ENCODE data around the gene RBM23. TPM values are rescaled to one million over a fixed set of nuclear protein-coding genes. Genes with fewer than 3 reads are reported as not detected.
"Not testable (repeated sequence)": the region's sequence is repeated elsewhere in the genome, so short reads cannot be mapped to it uniquely, and the experiment has no call there.

The RBM23 gene
- 84.6 TPM for total RNA-seq

DNA sequence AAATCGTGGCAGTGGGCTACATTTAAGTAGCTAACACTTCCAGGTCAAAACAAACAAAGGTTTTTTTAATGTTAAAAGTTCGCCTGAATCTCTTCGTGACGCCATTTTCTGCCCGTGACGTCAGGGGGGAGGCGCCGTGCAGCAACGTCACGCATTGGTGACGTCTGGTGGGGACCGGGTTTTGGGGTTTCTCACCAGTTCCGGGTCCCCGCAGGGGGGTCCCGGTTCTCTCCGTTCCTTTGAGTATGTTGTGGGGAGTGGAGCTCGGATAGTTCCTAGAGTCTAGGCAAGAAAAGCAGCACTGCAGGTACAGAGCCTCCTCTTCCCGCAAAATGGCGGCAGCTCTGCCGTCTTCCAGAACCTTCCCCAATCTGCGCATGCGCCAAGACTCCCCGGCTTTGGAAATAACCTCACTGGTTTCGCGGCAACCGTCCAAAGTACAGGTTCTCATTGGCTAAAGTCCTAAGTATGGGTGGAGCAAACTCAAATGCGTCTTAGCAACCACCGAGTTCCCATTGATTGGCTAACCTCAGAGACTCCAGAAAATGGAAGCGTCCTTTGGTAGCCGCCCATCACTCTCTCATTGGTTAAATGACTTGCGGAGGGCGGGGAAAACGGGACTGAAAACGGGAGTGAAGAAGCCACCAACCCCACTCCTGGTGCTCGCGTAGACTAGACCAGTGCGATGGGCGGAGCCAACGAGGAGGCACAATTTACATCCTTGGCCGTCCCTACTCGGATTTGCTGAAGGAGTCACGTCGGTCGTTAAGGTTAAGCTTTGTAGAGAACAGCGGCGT is at the start of gene RBM23:
RBM23 (minus strand) TSS at position 346 of the 797 bp plus-strand sequence.
- peak; percentile 100 for DNase-seq (ENCODE audit: low read depth in 2 of 3, low spot score in 2 of 3)

DNA sequence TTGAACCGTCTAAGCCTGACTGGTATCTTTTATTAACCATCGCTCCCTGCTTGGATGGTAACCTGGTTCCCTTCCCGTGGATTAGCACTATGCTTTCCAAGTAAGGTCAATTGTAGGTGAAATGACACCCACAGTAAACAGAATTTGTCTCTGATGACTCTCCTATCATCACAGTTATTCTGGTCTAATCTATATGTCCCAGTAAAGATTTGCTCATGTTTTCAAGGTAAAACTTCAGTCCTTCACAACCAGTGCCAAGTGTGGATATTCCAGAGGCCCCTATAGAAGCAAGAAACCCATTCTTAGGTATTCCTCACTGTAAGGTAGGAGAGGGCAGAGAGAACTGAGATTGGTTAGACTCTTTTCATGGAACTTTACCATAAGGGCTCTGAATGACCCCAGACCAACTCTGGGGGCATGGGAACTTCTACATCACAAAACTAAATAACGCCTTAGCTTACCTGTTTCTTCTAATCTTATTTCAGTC is 47.9 kb upstream of the RBM23 start:
- no peak for DNase-seq (ENCODE audit: low read depth in 2 of 3, low spot score in 2 of 3)

DNA sequence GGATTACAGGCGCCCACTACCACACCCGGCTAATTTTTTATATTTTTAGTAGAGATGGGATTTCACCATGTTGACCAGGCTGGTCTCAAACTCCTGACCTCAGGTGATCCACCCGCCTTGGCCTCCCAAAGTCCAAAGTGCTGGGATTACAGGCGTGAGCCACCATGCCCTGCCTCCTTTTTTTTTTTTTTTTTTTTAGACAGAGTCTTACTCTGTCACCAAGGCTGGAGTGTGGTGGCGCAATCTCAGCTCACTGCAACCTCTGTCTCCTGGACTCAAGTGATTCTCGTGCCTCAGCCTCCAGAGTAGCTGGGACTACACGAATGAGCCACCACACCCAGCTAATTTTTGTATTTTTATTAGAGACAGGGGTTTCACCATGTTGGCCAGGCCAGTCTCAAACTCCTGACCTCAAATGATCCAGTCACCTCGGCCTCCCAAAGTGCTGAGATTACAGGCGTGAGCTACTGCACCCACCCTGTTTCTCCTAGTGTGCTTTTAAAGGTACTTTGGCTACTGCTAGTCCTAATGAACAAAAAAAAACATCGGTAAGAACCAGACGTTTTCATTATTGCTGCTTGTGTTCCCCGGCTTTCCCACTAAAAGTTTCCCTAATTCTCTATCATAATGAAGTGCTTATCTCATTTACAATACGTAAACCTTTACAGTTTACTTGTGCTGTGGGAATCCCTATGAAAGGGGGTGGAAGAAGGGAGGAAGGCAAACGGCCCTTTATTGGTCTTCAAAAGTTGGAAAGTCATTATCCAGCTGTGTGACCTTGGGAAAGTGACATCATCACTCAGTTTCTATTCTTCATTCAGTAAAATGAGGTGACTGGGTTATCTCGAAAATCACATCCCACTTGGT is 47.2 kb upstream of the RBM23 start:
- DNase-seq (ENCODE audit: low read depth in 2 of 3, low spot score in 2 of 3), result not testable (repeated sequence)

DNA sequence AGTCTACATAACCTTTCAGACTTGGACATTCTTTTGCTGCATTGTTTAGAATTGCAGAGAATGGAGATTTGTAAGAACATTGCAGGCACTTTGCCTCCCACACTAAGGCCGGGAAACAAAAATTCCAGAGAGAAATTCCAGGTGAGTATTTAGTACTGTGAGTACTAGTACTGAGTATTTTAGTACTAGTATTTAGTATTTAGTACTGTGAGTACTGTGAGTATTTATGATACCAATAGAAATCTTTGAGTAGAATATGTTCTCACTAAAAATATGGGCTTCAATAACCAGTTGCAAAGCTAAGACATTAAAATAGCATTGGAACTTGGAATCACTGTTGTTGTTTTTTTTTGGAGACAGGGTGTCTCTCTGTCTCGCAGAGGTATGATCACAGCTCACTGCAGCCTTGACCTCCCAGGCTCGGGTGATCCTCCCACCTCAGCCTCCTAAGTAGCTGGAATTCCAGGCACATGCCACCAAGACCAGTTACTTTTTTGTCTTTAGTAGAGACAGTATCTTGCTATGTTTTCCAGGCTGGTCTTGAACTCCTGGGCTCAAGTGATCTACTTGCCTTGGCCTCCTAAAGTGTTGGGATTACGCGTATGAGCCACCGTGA is 43.2 kb upstream of the RBM23 start:
- DNase-seq (ENCODE audit: low read depth in 2 of 3, low spot score in 2 of 3), result no peak

DNA sequence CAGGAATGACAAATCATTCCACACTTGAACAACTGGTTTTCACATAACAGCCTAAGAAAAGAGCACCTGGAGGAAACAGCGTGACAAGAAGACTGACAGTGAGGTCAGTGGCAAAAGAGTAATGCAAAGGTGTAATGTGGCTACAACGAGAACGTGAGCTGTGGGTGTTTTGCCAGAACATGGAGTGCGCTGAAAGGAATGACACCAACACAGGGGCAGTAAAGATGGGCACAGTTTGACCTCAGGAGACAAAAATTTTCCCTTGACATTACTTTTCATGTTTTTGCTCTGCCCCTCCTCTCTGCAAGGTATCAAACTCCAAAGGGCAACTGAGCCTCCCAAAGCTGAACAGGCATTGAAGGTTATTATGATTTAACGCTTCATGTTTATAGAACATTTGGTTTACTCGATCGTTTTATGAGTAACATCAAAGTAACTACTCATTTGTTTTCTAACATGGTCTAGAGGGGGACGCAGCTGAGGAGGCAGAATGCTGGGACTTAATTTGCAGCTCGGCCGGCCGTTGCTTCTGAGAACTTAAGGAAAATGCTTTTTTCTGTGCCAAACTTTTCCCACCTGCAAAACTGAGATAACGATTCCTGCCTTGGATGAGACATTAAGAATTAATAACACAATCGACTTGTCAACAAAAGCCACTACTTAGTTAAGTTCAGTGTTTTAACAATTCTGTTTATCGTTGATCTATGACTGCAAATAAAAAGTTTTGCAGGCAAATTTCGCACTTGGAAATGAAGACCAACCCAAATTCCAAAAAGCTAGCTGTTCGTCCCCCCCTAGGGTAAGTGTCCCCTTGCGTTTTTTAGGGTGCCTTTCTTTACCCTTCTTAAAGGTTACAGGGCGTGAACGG is 37.0 kb upstream of the RBM23 start:
- no peak for DNase-seq (ENCODE audit: low read depth in 2 of 3, low spot score in 2 of 3)

DNA sequence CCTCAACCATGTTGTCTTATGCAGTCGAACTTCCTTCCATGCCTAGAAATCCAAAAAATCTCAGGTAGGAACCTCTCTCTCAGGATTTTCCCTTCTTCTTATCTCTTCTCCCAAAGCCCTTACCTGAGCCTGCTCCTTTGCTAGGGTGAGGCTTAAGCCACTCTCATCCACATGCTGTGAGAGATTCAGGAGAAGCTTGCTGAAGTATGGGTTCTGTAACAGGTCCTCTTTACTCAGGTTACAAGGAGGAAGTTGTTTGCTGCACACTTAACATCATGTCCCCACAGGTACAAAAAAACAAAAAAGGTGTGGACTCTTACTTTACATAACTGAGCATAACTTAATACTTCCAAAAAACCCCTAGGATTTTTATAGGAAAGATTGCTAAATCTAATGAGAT is 33.5 kb upstream of the RBM23 start:
- DNase-seq (ENCODE audit: low read depth in 2 of 3, low spot score in 2 of 3), result no peak

DNA sequence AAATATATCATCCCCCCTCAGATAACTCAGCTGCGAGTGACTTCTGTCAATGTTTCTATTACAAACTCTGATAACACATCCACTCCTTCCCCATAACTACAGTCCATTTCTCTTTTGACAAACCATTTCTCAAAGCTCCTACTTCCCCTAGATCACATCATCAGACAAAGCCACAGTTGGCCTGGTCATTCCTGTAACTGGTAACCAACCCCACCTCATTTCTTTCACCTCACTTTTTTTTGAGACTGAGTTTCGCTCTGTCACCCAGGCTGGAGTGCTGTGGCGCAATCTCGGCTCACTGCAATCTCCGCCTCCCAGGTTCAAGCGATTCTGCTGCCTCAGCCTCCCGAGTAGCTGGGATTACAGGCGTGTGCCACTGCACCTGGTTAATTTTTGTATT is 32.8 kb upstream of the RBM23 start:
- DNase-seq (ENCODE audit: low read depth in 2 of 3, low spot score in 2 of 3), result not testable (repeated sequence)

DNA sequence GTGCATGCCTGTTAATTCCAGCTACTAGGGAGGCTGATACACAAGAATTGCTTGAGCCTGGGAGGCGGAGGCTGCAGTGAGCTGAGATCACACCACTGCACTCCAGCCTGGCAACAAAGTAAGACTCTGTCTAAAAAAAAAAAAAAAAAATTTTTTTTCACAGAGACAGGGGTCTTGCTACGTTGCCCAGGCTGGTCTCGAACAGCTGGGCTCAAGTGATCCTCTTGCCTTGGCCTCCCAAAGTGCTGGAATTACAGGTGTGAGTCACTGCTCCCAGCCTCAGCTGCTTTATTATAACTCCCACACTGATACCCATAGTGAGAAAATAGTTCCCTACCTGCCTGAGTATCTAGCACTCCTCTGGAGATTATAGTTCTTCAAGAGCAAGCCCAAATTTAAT is 26.7 kb upstream of the RBM23 start:
- DNase-seq (ENCODE audit: low read depth in 2 of 3, low spot score in 2 of 3), result no peak

DNA sequence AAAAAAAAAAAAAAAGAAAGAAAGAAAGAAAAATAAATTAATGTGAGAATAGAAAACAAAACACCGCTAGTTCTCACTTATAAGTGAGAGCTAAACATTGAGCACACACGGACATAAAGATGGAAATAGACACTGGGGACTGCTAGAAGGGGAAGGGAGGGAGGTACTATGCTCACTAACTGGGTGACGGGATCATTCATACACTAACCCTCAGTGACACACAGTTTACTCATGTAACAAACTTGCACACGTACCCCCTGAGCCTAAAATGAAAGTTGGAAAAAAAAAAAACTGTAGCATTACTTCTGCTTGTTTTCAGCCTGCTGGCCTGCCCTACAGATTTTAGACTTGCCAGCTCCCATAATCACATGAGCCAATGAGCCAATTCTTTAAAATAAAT is 20.7 kb upstream of the RBM23 start:
- DNase-seq (ENCODE audit: low read depth in 2 of 3, low spot score in 2 of 3), result no peak

DNA sequence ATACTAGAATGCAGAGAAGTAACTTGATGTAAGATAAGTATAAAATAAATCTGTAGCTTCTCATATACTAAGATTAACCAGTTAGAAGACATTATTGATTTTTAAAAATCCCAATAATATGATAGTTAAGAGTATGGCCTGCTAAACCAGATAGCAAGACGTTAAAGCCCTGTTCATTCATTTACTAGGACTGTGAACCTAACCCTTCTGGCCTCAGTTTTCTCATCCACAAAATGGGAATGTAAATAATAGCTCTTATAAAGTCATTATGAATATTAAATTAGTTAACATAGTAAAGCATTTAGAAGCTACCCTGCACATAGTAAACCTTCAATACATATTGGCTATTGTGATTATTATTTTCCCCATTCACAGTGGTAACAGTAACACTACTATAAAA is 16.2 kb upstream of the RBM23 start:
- no peak for DNase-seq (ENCODE audit: low read depth in 2 of 3, low spot score in 2 of 3)

DNA sequence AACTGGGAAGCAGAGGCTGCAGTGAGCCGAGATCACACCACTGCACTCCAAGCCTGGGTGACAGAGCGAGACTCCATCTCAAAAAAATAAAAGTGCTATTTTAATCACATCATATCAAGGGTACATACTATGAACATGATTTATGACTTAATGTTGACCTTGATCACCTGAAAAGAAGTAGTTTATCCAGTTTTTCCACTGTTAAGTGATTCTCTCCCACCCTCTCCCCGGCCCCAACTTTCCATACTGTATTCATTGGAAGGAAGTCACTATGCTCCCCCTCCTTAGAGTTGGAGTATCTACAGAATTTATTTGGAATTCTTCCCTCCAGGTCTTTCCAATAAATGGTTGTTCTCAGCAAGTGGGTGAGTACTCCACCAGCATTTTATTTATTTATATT is 13.2 kb upstream of the RBM23 start:
- no peak for DNase-seq (ENCODE audit: low read depth in 2 of 3, low spot score in 2 of 3)

DNA sequence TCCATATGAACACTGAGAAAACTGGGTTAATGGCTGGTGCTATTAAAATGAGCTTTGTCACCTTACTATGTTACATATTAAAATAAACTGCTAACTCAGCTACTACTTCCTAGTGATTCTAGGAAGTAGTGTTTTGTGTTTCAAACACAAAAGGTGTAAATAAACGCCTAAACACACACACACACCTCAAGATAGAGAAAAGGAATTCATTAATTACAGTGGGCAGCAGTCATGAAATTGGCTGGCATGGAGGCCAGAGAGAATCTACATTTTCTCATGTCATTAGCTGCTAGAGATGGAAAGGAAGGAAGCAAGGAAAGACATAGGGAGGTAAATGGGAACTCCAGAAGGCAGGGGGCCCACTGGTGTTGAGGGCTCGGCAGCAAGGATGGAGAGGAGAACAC is 11.0 kb upstream of the RBM23 start:
- DNase-seq (ENCODE audit: low read depth in 2 of 3, low spot score in 2 of 3), result no peak

DNA sequence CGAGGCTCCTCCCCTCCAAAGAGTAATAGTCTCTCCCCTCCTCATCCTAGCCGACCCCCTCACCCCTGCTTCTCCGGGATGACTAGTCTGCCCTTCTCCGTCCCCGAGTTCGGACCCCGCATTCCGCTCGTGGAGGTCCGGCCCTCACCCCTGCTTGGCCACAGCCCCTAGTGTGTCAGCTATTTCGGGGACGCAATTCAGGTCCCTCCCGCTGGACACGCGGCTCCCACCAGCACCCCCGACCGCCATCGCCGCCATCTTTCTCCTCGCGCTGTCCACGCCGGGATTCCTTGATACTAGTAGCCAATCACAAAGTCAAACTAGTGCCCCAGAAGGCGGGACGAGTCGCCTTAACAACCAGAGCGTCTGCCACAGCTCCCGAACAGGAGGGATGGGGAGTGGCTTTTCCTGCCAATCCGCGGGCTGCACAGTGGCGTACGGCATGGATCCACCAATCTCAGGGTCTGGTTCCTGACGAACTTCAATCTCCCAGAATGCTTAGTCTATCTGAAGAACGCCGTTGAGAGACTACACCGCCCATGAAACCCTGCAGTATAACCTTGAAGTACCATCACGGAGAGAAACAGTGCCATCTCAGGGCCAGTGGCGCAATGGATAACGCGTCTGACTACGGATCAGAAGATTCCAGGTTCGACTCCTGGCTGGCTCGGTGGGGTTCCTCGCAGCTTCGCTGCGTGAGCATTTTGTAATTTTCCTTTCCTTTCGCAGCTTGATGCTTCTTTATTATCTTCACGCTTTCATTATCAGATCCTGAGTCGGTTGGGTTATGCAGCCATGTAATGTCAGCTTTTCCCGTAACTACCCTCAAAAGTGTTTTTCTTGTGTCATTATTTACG is 10.4 kb upstream of the RBM23 start, which contains the start of gene PRMT5:
PRMT5 (minus strand) TSS at position 273 of the 857 bp plus-strand sequence; CDS start at position 258, 15 bp downstream.
- peak; percentile 99 to 100 (median 99) for DNase-seq (ENCODE audit: low read depth in 2 of 3, low spot score in 2 of 3)

DNA sequence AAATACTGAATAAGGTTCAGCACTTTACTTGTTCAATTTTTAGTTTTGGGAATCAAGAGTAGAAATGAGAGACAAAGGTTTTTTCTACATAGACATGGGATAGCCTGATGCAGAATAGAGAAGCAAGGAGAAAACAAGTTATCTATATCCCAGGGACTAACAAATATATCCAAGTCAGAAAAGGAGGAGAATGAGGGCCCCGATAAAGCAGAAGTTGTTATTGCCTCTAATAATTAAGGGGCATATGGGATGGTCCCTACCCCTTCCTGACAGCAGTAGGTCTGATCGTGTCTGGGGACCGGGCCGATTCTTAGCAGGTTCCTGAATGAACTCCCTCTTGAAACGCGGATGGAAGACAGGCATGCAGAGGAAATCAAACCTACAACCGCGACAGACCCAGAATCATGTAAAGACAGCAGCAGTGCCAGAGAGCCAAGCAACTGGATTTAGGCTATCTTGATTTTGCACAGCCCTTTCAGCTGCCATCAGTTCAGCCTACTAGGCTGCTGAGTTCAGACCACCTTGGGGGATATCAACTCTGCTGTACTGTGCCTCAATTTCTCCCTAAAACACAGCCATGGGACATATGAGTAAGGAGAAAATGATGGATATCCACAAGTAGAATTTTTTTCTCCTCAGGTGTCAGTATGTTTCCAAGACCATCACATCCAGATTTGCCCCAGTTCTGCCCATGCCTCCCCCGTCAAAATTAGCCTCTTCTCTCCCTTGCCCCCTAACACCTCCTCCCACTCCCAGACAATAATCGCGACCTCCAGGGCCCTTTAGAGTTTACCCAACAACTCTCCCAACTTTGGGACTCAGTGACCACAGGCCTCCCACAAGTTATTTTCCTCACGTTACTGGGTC is 9.5 kb upstream of the RBM23 start:
- DNase-seq (ENCODE audit: low read depth in 2 of 3, low spot score in 2 of 3), result no peak

DNA sequence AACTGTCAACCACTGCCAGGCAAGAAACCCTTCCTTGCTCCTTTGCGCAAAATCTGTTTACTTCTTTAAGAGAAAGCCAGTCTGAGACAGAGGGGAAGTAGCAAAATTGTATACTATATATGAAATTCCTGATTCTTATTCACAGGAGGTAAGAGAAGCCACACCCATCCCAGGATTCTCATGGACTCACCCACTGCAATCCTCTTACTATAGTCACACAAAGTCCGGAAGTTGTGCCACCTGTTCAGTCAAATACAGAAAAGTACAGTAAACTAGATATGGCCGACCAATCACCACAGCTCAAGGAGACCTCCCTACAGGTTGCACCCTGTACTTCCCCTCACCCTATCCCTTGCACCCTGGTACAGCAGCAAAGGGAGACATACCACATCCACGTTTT is 7.4 kb upstream of the RBM23 start:
- DNase-seq (ENCODE audit: low read depth in 2 of 3, low spot score in 2 of 3), result no peak

DNA sequence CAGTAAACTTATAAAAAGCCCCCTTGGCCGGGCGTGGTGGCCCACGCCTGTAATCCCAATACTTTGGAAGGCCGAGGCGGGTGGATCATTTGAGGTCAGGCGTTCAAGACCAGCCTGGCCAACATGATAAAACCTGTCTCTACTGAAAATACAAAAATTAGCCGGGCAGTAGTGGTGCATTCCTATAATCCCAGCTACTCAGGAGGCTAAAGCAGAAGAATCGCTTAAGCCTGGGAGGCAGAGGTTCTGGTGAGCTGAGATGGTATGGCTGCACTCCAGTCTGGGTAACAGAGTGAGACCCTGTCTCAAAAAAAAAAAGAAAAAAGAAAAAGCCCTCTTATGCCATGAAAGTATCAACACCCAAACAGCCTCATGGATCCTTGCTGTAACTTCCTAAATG is 6.6 kb upstream of the RBM23 start:
- no peak for DNase-seq (ENCODE audit: low read depth in 2 of 3, low spot score in 2 of 3)

DNA sequence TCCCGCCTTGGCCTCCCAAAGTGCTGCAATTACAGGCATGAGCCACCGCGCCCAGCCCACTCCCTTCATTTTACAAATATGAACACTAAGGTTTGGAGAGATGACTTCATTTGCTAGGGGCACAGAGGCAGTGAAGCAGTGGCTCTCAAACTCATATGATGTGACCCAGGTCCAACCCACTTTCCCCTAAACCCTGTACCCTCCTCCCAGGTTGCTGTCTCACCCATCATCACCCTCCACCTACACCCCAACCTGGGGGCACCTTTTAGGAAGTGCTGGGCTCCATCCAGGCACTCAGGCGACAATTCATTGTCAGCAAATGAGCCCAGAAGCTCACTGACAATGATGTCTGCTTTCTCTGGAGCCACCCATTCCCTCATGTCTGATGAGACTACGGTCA is 4.8 kb upstream of the RBM23 start:
- no peak for DNase-seq (ENCODE audit: low read depth in 2 of 3, low spot score in 2 of 3)

DNA sequence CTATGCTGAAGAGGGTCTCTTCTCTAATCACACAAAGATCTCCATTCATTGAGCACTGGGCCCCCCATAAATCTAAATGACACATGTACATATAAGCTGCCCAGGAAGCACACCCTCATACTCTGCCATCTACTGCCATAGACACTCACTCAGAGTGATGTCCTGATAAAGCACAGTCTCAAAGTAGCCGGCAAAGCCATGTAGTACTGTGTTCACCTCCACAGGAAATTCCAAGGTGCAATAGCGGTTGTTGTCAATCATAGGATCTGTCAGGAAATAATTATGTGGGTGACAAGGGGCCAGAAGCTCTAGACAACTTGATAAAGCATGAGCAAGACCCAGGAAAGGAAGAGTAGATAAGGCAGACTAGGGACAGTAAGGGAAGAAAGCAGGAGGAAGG is 3.3 kb upstream of the RBM23 start:
- no peak for DNase-seq (ENCODE audit: low read depth in 2 of 3, low spot score in 2 of 3)
